ENCODE measurements around the gene HM13.

GRCh38 chr20:31523361-31524283 is 9.4 kb downstream of the HM13 start:
- no peak for TF ChIP-seq CTCF (IDR thresholded peaks at IDR 0.05)
- no peak for TF ChIP-seq POLR2A (IDR thresholded peaks at IDR 0.05)
